Endothelial cell (in vitro differentiated cells): ENCODE data around the gene LGR4. TPM values are rescaled to one million over a fixed set of nuclear protein-coding genes. Genes with fewer than 3 reads are reported as not detected.

Experiments used
- DNase-seq: peaks from one replicate; pipeline ENCODE4 v3.0.0; 2021; ENCODE audit warnings: low spot score
- H3K27ac Mint-ChIP-seq: one replicate; pipeline ENCODE4 v1.8.0; 2021; ENCODE audit warnings: mixed read lengths, inconsistent platforms; ENCODE audit not compliant: unreplicated experiment
- H3K27me3 Mint-ChIP-seq: one replicate; pipeline ENCODE4 v1.8.0; 2021; ENCODE audit warnings: mild to moderate bottlenecking, moderate library complexity, mixed read lengths, inconsistent platforms; ENCODE audit not compliant: unreplicated experiment
- H3K36me3 Mint-ChIP-seq: one replicate; pipeline ENCODE4 v1.8.0; 2021; ENCODE audit warnings: mild to moderate bottlenecking, low read depth, mixed read lengths, inconsistent platforms; ENCODE audit not compliant: unreplicated experiment
- H3K4me1 Mint-ChIP-seq: one replicate; pipeline ENCODE4 v1.8.0; 2021; ENCODE audit warnings: mild to moderate bottlenecking, mixed read lengths, inconsistent platforms; ENCODE audit not compliant: unreplicated experiment
- H3K4me3 Mint-ChIP-seq: one replicate; pipeline ENCODE4 v1.8.0; 2021; ENCODE audit warnings: mild to moderate bottlenecking, mixed read lengths, inconsistent platforms; ENCODE audit not compliant: unreplicated experiment
- H3K9me3 Mint-ChIP-seq: one replicate; pipeline ENCODE4 v1.8.0; 2021; ENCODE audit warnings: mixed read lengths, inconsistent platforms; ENCODE audit not compliant: unreplicated experiment
- total RNA-seq: library from RNA; stranded (reverse); fragmentation: NEBNext Ultra II Directional; extraction: Animal tissue kit (Norgen Biotek cat#: 25700); gene quantifications from one replicate; pipeline ENCODE4 v1.2.1, GENCODE V29; 2021; ENCODE audit not compliant: unreplicated experiment
- TF ChIP-seq, protein P1 (sequence below): fragments of 200-600 bp; sonication (generic); IDR thresholded peaks from one replicate; pipeline ENCODE4 v1.5.0; 2021; ENCODE audit warnings: antibody characterized with exemption; ENCODE audit not compliant: unreplicated experiment

LGR4 gene
- total RNA-seq, 1 donor from 2014 or later: 10.8 TPM

GRCh38 chr11:27468995-27469695, 3.4 kb downstream of the LGR4 start:
- peaks cover 12% of the 10 kb centered on the region for H3K4me1 Mint-ChIP-seq
- no peaks in the 10 kb centered on the region for H3K36me3 Mint-ChIP-seq
- H3K4me3 Mint-ChIP-seq: no peak overlapping the region
- no peaks in the 10 kb centered on the region for H3K9me3 Mint-ChIP-seq
- no peak overlapping the region for H3K27ac Mint-ChIP-seq
- TF ChIP-seq, protein P1, sequence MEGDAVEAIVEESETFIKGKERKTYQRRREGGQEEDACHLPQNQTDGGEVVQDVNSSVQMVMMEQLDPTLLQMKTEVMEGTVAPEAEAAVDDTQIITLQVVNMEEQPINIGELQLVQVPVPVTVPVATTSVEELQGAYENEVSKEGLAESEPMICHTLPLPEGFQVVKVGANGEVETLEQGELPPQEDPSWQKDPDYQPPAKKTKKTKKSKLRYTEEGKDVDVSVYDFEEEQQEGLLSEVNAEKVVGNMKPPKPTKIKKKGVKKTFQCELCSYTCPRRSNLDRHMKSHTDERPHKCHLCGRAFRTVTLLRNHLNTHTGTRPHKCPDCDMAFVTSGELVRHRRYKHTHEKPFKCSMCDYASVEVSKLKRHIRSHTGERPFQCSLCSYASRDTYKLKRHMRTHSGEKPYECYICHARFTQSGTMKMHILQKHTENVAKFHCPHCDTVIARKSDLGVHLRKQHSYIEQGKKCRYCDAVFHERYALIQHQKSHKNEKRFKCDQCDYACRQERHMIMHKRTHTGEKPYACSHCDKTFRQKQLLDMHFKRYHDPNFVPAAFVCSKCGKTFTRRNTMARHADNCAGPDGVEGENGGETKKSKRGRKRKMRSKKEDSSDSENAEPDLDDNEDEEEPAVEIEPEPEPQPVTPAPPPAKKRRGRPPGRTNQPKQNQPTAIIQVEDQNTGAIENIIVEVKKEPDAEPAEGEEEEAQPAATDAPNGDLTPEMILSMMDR: no peak
- H3K27me3 Mint-ChIP-seq: peaks cover 10% of the 10 kb centered on the region
- no peak for DNase-seq

DNA sequence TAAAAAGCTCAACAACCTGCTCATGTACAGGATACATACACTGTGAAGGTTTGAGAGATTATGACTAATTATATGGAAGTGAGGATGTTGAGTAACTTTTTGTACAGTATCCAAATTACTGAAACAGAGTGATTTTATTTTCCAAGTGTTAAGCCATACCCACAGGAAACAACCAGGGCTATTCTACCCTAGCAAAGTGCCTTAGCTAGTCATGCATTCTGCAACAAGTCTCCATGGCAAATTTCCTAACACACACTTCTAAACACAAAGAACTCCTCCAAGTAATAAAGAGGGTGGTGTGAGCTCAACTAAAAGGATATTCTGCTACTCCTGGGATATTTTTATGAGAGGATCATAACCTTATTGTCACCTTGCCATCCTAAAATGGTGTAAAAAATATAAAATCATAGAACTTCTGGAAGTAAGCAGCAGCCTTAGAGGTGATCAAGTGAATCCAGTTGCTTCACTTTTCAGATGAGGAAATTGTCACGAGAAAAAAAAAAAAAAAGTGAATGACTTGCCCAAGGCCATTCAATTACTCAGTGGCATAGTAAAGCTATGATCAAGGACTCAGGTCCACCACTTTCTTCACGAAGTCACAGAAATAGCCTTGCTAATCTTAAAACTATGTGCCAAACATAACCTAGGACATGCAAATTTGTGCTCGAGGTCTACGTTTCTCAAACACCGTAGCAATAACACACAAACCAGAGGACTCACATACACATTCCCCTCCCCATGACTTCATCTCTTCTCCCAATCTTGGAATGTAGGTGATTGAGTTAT, 4.2 kb downstream of the LGR4 start:
- no peak overlapping the region for H3K27ac Mint-ChIP-seq
- no peak overlapping the region for H3K4me3 Mint-ChIP-seq
- H3K36me3 Mint-ChIP-seq: no peaks in the 10 kb centered on the region
- peaks cover 8% of the 10 kb centered on the region for H3K27me3 Mint-ChIP-seq
- H3K4me1 Mint-ChIP-seq: peaks cover 16% of the 10 kb centered on the region
- TF ChIP-seq, protein P1: no peak
- DNase-seq: no peak
- no peaks in the 10 kb centered on the region for H3K9me3 Mint-ChIP-seq

GRCh38 chr11:27467181-27467913, 5.2 kb downstream of the LGR4 start:
- Mint-ChIP-seq H3K4me1 (peaks cover 12% of the 10 kb centered on the region), H3K4me3 (no peak overlapping the region), H3K36me3 (no peaks in the 10 kb centered on the region), H3K9me3 (no peaks in the 10 kb centered on the region), H3K27ac (no peak overlapping the region), H3K27me3 (peaks cover 2% of the 10 kb centered on the region)
- TF ChIP-seq, protein P1: no peak
- DNase-seq: no peak

DNA sequence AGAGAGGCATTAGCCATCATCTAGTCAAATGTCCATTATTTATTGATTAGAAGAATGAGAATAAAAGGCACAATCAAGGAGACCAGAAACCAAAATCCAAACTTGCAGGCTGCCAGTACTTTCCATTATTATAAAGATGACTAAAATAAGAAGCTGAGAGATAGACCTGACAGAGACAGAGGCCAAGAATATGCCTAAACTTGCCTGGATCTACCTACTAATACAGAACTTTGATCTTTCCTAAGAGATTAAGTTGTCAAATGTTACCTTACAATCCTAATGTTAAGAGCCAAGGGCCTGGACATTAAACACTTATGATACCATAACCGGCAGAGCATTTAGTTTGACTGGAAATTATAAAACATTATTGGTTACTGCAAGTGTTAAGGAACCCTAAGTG, 6.2 kb downstream of the LGR4 start:
- DNase-seq: no peak
- H3K4me1 Mint-ChIP-seq: peaks cover 12% of the 10 kb centered on the region
- peaks cover 2% of the 10 kb centered on the region for H3K27me3 Mint-ChIP-seq
- H3K9me3 Mint-ChIP-seq: no peaks in the 10 kb centered on the region
- H3K36me3 Mint-ChIP-seq: no peaks in the 10 kb centered on the region
- no peak overlapping the region for H3K4me3 Mint-ChIP-seq
- H3K27ac Mint-ChIP-seq: no peak overlapping the region
- TF ChIP-seq, protein P1: no peak
